Smooth muscle cell (in vitro differentiated cells): ENCODE results near the gene ISOC2. TPM values are rescaled to one million over a fixed set of nuclear protein-coding genes. Genes with fewer than 3 reads are reported as not detected.

ENCODE experiments used
- DNase-seq: peaks from one replicate; lab custom pipeline; 2025; ENCODE audit not compliant: unreplicated experiment; lab: John Stamatoyannopoulos, UW
- H2AFZ ChIP-seq: fragments of 200-600 bp; sonication (generic); 2 replicates; pipeline ENCODE4 v1.6.0; 2016; ENCODE audit warnings: antibody characterized with exemption, low read depth, mild to moderate bottlenecking
- H3F3A ChIP-seq: fragments of 200-600 bp; sonication (generic); 2 replicates; pipeline ENCODE4 v1.6.0; 2017; ENCODE audit warnings: antibody characterized with exemption, low read depth
- H3K27ac ChIP-seq: fragments of 200-600 bp; sonication (generic); 2 replicates; pipeline ENCODE4 v1.5.1; 2016; ENCODE audit warnings: low read depth, mild to moderate bottlenecking
- H3K27me3 ChIP-seq: fragments of 200-600 bp; sonication (generic); 2 replicates; pipeline ENCODE4 v1.6.1; 2016; ENCODE audit warnings: low read depth, mild to moderate bottlenecking
- H3K36me3 ChIP-seq: fragments of 200-600 bp; sonication (generic); 2 replicates; pipeline ENCODE4 v1.5.1; 2016; ENCODE audit warnings: low read depth
- H3K4me1 ChIP-seq: fragments of 200-600 bp; sonication (generic); 2 replicates; pipeline ENCODE4 v1.5.1; 2016; ENCODE audit warnings: low read depth
- H3K4me2 ChIP-seq: fragments of 200-600 bp; sonication (generic); 2 replicates; pipeline ENCODE4 v1.6.0; 2016; ENCODE audit warnings: mild to moderate bottlenecking
- H3K4me3 ChIP-seq: fragments of 200-600 bp; sonication (generic); 2 replicates; pipeline ENCODE4 v1.5.1; 2016; ENCODE audit warnings: mild to moderate bottlenecking
- H3K79me2 ChIP-seq: fragments of 200-600 bp; sonication (generic); 2 replicates; pipeline ENCODE4 v1.6.0; 2016; ENCODE audit warnings: low read depth, mild to moderate bottlenecking
- H3K9ac ChIP-seq: fragments of 200-600 bp; sonication (generic); 2 replicates; pipeline ENCODE4 v1.6.0; 2016; ENCODE audit warnings: low read depth
- H3K9me3 ChIP-seq: fragments of 200-600 bp; sonication (generic); replicated peaks from 2 replicates; pipeline ENCODE4 v1.5.1; 2016; ENCODE audit warnings: low read depth
- H4K20me1 ChIP-seq: fragments of 200-600 bp; sonication (generic); 2 replicates; pipeline ENCODE4 v1.6.0; 2016; ENCODE audit warnings: low read depth
- WGBS: methylation state at CpG from one replicate; pipeline ENCODE4 v1.1.7; 2016; ENCODE audit warnings: low lambda C conversion rate; 5-methylcytosine and 5-hydroxymethylcytosine counted together
- polyA plus RNA-seq: library from polyadenylated mRNA; unstranded; fragments of >200 nt; fragmentation: Nextera tagmentation; extraction: Ambion mirVana; gene quantifications from 2 replicates; pipeline ENCODE4 v1.2.1, GENCODE V29; 2016
- total RNA-seq: library from RNA; depleted of rRNA; stranded (reverse); fragments of >200 nt; gene quantifications from 2 replicates; pipeline ENCODE4 v1.2.3, GENCODE V29; 2014
- TF ChIP-seq, protein P1 (sequence below): fragments of 200-600 bp; sonication (generic); IDR thresholded peaks from 2 replicates; pipeline ENCODE4 v1.5.1; 2017; ENCODE audit warnings: borderline replicate concordance, mild to moderate bottlenecking, antibody characterized with exemption; ENCODE audit not compliant: insufficient read depth, poor library complexity, severe bottlenecking

The ISOC2 gene
- total and polyA plus RNA-seq, 2 experiments from 2014 or later: 56.5 to 61.4 TPM

DNA sequence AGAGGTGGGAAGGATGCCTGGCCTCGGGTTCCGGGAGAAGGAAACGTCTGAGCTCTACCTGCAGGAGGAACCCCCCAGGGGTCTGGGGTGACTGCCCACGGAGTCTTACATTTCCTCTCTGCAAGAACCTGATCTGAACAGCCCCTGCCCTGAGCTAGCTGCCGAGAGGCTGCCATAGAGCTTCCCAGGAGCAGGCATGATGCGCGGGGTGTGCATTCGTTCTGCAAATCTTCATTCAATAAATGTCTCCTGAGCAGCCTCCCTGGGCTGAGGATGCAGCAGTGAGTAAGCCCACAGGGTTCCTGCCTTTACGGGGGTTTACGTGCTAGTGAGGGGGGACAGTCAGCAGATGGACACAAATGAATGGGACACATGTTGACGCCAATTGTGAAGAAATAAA is 16.8 kb downstream of the ISOC2 start:
- Histone ChIP-seq H3K9me3 (no peaks in the 10 kb centered on the region), H3K79me2 (no peaks in the 10 kb centered on the region), H3F3A (no peaks in the 10 kb centered on the region), H3K4me3 (no peak overlapping the region), H3K36me3 (no peaks in the 10 kb centered on the region), H2AFZ (no peak overlapping the region), H3K4me2 (no peak overlapping the region), H3K27ac (no peak overlapping the region), H4K20me1 (no peaks in the 10 kb centered on the region), H3K27me3 (peaks cover 83% of the 10 kb centered on the region), H3K9ac (no peak overlapping the region), H3K4me1 (no peaks in the 10 kb centered on the region)
- WGBS: 61% methylated on average over 11 of the region's 11 CpGs
- TF ChIP-seq, protein P1, sequence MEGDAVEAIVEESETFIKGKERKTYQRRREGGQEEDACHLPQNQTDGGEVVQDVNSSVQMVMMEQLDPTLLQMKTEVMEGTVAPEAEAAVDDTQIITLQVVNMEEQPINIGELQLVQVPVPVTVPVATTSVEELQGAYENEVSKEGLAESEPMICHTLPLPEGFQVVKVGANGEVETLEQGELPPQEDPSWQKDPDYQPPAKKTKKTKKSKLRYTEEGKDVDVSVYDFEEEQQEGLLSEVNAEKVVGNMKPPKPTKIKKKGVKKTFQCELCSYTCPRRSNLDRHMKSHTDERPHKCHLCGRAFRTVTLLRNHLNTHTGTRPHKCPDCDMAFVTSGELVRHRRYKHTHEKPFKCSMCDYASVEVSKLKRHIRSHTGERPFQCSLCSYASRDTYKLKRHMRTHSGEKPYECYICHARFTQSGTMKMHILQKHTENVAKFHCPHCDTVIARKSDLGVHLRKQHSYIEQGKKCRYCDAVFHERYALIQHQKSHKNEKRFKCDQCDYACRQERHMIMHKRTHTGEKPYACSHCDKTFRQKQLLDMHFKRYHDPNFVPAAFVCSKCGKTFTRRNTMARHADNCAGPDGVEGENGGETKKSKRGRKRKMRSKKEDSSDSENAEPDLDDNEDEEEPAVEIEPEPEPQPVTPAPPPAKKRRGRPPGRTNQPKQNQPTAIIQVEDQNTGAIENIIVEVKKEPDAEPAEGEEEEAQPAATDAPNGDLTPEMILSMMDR: no peak
- no peak for DNase-seq

DNA sequence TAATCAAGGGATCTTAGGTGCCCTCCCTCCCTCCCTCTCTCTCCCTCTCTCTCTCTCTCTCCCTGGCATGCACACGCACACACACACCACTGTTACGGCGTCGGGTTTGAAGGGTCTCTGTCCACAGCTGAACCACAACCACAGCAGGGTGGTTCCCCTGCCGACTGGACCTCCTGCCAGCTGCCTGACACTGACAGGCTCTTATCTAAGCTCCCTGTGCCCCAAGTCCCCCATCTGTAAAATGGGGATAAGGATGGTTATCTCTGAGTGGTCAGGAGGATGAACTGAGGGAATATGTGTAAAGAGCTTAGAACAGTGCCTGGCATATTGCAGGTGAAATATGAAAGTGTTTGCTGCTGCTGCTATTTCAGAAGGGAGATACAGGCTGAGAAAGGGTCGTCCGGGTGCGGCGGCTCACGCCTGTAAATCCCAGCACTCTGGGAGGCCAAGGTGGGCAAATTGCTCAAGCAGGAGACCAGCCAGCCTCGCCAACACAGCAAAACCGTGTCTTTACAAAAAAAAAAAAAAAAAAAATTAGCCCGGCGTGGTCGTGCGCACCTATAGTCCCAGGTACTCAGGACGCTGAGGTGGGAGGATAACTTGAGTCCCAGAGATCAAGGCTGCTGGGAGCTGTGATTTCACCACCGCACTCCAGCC is 17.5 kb downstream of the ISOC2 start:
- H3K9ac ChIP-seq: no peak overlapping the region
- H3K27me3 ChIP-seq: peaks cover 83% of the 10 kb centered on the region
- no peaks in the 10 kb centered on the region for H3K9me3 ChIP-seq
- TF ChIP-seq, protein P1: no peak
- H3K4me3 ChIP-seq: no peak overlapping the region
- no peaks in the 10 kb centered on the region for H3K36me3 ChIP-seq
- DNase-seq: no peak
- no peak overlapping the region for H3K4me2 ChIP-seq
- H3K4me1 ChIP-seq: no peaks in the 10 kb centered on the region
- no peak overlapping the region for H3K27ac ChIP-seq
- WGBS: 58% methylated on average over 17 of the region's 18 CpGs
- H3K79me2 ChIP-seq: no peaks in the 10 kb centered on the region
- H3F3A ChIP-seq: no peaks in the 10 kb centered on the region
- no peaks in the 10 kb centered on the region for H4K20me1 ChIP-seq
- no peak overlapping the region for H2AFZ ChIP-seq

DNA sequence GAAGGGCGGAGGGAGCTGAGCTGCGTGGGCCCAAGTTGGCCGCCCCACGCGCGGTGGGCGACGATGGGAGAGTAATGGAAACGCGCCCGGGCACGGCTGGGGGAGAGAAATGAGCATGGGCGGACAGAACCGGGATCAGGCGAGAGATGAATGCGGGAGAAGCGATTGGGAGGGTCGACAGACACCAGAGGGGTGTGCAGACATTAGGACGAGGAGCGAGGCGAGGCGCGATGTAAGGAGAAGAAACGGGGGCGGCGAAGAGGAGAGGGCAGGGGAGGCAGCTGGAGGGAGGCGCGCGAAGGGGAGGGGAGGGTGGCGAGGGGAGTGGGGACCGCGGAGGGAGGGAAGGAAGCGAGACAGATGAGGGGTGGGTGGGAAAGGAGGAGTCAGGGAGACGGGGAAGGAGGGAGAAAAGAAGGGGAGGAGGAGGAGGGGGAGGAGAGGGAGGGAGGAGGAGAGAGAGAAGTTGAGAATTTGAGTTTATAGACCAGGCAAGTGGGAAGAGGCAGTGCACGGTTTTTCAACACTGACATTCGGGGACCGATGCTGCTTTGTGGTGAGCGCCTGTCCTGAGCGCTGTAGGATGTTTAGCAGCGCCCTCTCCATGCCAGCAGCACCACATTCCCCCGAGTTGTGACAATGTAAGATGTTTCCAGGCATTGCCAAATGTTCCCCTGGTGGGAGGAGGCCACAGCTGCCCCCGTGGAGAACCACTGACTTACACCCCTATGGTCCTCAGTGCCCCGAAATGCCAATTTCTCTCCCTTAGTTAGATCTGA is 18.2 kb downstream of the ISOC2 start, which contains the start of gene SHISA7:
Gene SHISA7, minus strand, starts transcription at position 256 of the 779 bp plus-strand sequence. CDS start 437 bp downstream, outside the sequence.
- no peaks in the 10 kb centered on the region for H4K20me1 ChIP-seq
- no peak within 1 kb of the TSS for H3K27ac ChIP-seq
- no peak within 1 kb of the TSS for H3K4me3 ChIP-seq
- H3K27me3 ChIP-seq: peaks cover 90% of the 10 kb centered on the region
- 8% methylated on average over 31 of the region's 43 CpGs for WGBS
- no peaks in the 10 kb centered on the region for H3K9me3 ChIP-seq
- no peaks in the 10 kb centered on the region for H3K4me1 ChIP-seq
- no peak for DNase-seq
- no peaks in the 10 kb centered on the region for H3K79me2 ChIP-seq
- H3K9ac ChIP-seq: no peak within 1 kb of the TSS
- TF ChIP-seq, protein P1: no peak
- H2AFZ ChIP-seq: no peak within 1 kb of the TSS
- H3K4me2 ChIP-seq: no peak within 1 kb of the TSS
- H3F3A ChIP-seq: no peaks in the 10 kb centered on the region
- no peaks in the 10 kb centered on the region for H3K36me3 ChIP-seq
